Epithelial cell of esophagus (primary cell): ENCODE measurements around the gene GLE1.

Experiments used
- DNase-seq: peaks from one replicate; pipeline ENCODE4 v3.0.0; 2010; ENCODE audit warnings: low read depth
- H3K4me3 ChIP-seq: 2 replicates; pipeline ENCODE4 v1.5.1; 2011; ENCODE audit warnings: mild to moderate bottlenecking, low read length, control low read depth
- CTCF ChIP-seq: IDR thresholded peaks from 2 replicates; pipeline ENCODE4 v1.5.1; 2011; ENCODE audit warnings: low read depth, mild to moderate bottlenecking, low read length, control low read depth, inconsistent platforms; ENCODE audit not compliant: insufficient read depth; ENCODE audit errors: missing control alignments

The GLE1 gene

DNA sequence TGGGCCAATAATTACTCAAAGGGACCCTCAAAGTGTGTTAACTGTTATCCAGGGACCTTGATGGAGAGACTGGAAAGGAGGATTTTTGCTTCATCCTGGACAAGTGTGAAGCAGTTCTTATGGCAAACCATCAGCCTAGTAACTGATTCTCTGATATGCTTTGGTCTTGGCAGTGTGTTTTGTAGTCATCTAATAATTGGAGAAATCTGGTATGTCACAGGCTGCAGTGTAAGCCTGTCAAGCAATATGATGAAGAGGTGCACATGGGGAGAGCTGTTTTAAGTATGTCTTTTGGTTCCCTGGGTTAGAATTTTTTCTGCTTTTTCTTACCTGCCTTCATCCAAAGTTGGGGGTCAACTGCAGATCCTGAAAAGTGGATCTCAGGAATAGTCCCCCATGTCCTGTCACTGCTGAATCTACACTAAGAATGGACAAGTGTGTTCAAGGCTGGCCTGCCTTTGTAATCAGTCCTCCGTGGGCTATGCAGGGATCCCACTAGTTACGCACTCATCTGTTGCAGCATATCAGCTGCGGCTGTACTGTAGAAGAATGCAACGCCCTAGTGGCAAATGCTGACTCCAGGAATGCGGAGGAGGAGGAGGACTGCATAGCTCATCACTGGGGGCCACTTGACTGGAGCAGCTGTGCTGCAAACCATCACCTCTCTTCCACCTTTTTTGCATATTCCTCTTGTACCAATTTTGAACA is 49.8 kb downstream of the GLE1 start:
- peak; percentile 88 for DNase-seq
- peak; percentile 25 for TF ChIP-seq CTCF

DNA sequence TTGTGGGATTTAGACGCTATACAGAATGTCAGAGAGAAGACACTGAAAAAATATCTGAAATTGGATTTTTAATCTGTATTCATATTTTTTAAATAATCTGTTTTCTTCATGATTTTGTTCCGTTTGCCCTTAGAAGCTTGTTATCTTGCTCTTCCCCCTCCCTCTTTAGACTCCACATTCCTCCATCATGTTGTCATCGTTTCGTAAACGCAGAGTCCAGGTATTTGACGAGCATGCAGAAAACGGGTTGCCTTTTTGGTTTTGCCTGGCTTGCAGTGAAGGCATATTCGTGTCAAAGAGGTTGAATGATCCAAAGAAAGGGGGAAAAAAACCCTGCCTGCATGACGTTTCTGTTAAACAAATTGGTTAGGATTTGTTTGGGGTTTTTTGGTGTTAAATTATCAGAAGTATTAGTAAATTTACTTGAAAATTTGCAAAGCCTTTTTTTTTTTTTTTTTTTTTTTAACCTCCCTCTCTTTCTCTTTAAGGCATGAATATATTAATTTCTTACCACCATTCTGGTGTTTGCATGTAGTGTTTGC is 50.7 kb downstream of the GLE1 start:
- peak; percentile 86 for DNase-seq
- peak overlapping the region; percentile 14 for H3K4me3 ChIP-seq
- no peak for TF ChIP-seq CTCF

More for the DNA sequence above, 49.8 kb downstream of the GLE1 start:
- H3K4me3 ChIP-seq: peak overlapping the region; percentile 90

DNA sequence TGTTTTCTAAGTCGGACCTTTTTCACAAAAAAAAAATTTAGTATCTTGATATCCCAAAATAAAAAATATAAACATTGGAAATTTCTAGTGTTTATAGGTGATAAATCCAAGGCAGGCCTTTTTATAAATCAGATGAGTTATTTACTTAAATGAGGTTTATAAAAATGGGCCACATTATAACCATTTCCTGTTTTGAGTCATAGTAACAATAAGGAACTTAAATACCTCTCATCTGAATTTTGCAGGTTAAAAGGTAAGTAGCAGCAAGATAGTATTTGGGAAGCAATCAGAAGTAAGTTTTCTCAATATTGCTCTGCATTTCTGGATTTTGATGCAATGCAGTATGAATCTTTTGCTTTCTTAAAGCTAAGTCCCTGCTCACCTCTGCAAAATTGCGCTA is 51.8 kb downstream of the GLE1 start:
- no peak for TF ChIP-seq CTCF
- peak; percentile 27 for DNase-seq
- H3K4me3 ChIP-seq: no peak overlapping the region

- no peak overlapping the region for H3K4me3 ChIP-seq
- TF ChIP-seq CTCF: no peak
- no peak for DNase-seq
Measured at GRCh38 chr9:128556926-128557634, 52.6 kb downstream of the GLE1 start.

- DNase-seq: peak; percentile 81
- no peak overlapping the region for H3K4me3 ChIP-seq
- TF ChIP-seq CTCF: no peak
Measured at GRCh38 chr9:128558431-128559310, 54.2 kb downstream of the GLE1 start.

- TF ChIP-seq CTCF: no peak
- DNase-seq: no peak
Measured at GRCh38 chr9:128565578-128565977, 61.1 kb downstream of the GLE1 start.

More at GRCh38 chr9:128565578-128565977, 61.1 kb downstream of the GLE1 start:
- H3K4me3 ChIP-seq: no peak overlapping the region
